ENCODE data around the gene MYCN.

DNA sequence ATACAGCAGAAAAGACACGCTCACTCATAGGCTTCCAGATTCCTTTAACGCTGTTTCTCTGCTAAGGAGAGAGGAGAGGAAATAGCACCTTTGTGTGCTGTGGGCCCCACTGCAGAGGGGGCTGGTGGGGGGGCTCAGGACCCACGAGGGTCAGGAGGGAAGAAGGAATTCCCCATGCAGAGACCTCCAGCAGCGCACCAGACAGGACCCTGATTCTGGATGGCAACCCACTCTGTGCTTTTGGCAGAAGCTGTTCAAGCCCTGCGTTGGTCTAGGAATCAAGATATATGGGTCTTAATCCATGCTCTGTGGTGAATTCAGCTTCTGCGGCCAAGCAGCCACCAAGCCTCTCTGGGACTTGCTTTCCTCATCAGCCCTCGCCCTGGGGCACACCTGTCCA is 31.0 kb downstream of the MYCN start:
- TF ChIP-seq CTCF (IDR thresholded peaks at IDR 0.05) (no peak), POLR2A (IDR thresholded peaks at IDR 0.05) (no peak)

Measured in esophagus squamous epithelium (tissue), 4 donors.